Caco-2 (cell line): ENCODE measurements around the gene ADAMTS1. TPM values are rescaled to one million over a fixed set of nuclear protein-coding genes. Genes with fewer than 3 reads are reported as not detected.

Experiments
- BruUV-seq: library from RNA; stranded (reverse); fragments of 400-500 nt; replicated peaks from 2 replicates; lab custom pipeline; 2021; lab: Mats Ljungman, UMichigan
- CTCF ChIA-PET: fragments of 300-600 bp; sonication (Branson Sonifier 250); formaldehyde crosslinking; loops from one replicate; lab custom pipeline; 2022; ENCODE audit warnings: antibody characterized with exemption; lab: Charles Lee
- POLR2A ChIA-PET: fragments of 300-600 bp; sonication (Branson Sonifier 250); formaldehyde crosslinking; loops from one replicate; lab custom pipeline; 2022; ENCODE audit warnings: antibody characterized with exemption; lab: Charles Lee
- DNase-seq, 2 experiments: peaks; one replicate each; pipeline versions ENCODE4 v3.0.0 to v3.0.0-alpha.2; 2020 to 2022
- H3K27me3 ChIP-seq: replicated peaks from 2 replicates; pipeline ENCODE4 v1.6.0; 2011; ENCODE audit warnings: low read length; ENCODE audit not compliant: control insufficient read depth, insufficient read depth
- H3K36me3 ChIP-seq: 2 replicates; pipeline ENCODE4 v1.5.1; 2011; ENCODE audit warnings: low read length; ENCODE audit not compliant: control insufficient read depth, insufficient read depth
- H3K4me1 ChIP-seq: fragments of 250-450 bp; sonication (Bioruptor Pico); 2 replicates; pipeline ENCODE4 v1.5.1; 2020; ENCODE audit warnings: mild to moderate bottlenecking
- H3K4me3 ChIP-seq: 2 replicates; pipeline ENCODE4 v1.5.1; 2011; ENCODE audit warnings: low read depth, mild to moderate bottlenecking, control low read depth, low read length
- H3K9me3 ChIP-seq: fragments of 250-450 bp; sonication (Bioruptor Pico); 2 replicates; pipeline ENCODE4 v1.5.1; 2020; ENCODE audit warnings: mild to moderate bottlenecking, moderate library complexity
- H3K27ac Mint-ChIP-seq: one replicate; pipeline ENCODE4 v1.8.0; 2022; ENCODE audit warnings: mixed read lengths; ENCODE audit not compliant: unreplicated experiment
- H3K27me3 Mint-ChIP-seq: one replicate; pipeline ENCODE4 v1.8.0; 2022; ENCODE audit warnings: mixed read lengths; ENCODE audit not compliant: insufficient read depth, unreplicated experiment
- H3K36me3 Mint-ChIP-seq: one replicate; pipeline ENCODE4 v1.8.0; 2022; ENCODE audit warnings: mild to moderate bottlenecking, mixed read lengths; ENCODE audit not compliant: insufficient read depth, unreplicated experiment
- H3K4me1 Mint-ChIP-seq: one replicate; pipeline ENCODE4 v1.8.0; 2022; ENCODE audit warnings: low read depth, mixed read lengths; ENCODE audit not compliant: unreplicated experiment
- H3K4me3 Mint-ChIP-seq: one replicate; pipeline ENCODE4 v1.8.0; 2022; ENCODE audit warnings: mild to moderate bottlenecking, moderate library complexity, mixed read lengths; ENCODE audit not compliant: unreplicated experiment
- H3K9me3 Mint-ChIP-seq: one replicate; pipeline ENCODE4 v1.8.0; 2022; ENCODE audit warnings: mixed read lengths; ENCODE audit not compliant: unreplicated experiment
- intact Hi-C: fragments of 100-400 bp; cut with micrococcal nuclease; formaldehyde crosslinking; loops from one replicate; pipeline ENCODE4 v1.10.0; 2022; ENCODE audit not compliant: unreplicated experiment
- total RNA-seq: library from RNA; stranded (reverse); gene quantifications from 2 replicates; pipeline ENCODE4 v1.2.3, GENCODE V29; 2022
- TF ChIP-seq, protein P1 (sequence below), 2 experiments: fragments of 200-600 bp in 1 of 2; IDR thresholded peaks; 1 replicate in 1 of 2; 2 replicates in 1 of 2; pipeline versions ENCODE4 v1.5.1 to v1.8.0; 2011 to 2022; ENCODE audit warnings: antibody characterized with exemption in 1 of 2, control low read depth in 1 of 2, inconsistent platforms in 1 of 2, low read depth in 1 of 2, low read length in 1 of 2, mild to moderate bottlenecking in 1 of 2, moderate library complexity in 1 of 2; ENCODE audit not compliant: insufficient read depth in 1 of 2, severe bottlenecking in 1 of 2, unreplicated experiment in 1 of 2

ADAMTS1 gene
- total RNA-seq, 1 experiment from 2014 or later, result not detected

DNA sequence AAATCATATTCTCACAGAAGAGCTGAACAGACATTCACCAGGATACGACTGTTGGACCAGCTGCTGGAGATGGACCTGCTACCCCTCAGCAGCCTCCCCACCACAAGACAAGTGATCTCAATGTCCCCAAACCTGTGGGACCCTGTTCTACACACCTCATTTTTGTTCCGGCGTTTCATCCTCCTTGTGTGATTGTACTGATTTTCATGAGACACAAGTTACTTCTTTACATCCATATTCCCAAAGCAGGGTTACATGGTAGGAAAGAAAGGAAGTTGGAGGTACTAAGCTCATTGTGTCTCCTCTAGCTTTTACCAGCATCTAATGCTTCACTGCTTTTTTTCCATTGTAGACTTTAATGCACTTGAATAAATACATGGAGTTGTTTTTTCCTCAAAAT lies 8.7 kb downstream of the ADAMTS1 start:
- TF ChIP-seq, protein P1, sequence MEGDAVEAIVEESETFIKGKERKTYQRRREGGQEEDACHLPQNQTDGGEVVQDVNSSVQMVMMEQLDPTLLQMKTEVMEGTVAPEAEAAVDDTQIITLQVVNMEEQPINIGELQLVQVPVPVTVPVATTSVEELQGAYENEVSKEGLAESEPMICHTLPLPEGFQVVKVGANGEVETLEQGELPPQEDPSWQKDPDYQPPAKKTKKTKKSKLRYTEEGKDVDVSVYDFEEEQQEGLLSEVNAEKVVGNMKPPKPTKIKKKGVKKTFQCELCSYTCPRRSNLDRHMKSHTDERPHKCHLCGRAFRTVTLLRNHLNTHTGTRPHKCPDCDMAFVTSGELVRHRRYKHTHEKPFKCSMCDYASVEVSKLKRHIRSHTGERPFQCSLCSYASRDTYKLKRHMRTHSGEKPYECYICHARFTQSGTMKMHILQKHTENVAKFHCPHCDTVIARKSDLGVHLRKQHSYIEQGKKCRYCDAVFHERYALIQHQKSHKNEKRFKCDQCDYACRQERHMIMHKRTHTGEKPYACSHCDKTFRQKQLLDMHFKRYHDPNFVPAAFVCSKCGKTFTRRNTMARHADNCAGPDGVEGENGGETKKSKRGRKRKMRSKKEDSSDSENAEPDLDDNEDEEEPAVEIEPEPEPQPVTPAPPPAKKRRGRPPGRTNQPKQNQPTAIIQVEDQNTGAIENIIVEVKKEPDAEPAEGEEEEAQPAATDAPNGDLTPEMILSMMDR (IDR thresholded peaks at IDR 0.05; ENCODE audit: insufficient read depth in 1 of 2, low read depth in 1 of 2, low read length in 1 of 2, severe bottlenecking in 1 of 2, unreplicated experiment in 1 of 2), result no peak
- no peak overlapping the region for H3K27ac Mint-ChIP-seq
- Histone ChIP-seq H3K27me3 (no peaks in the 10 kb centered on the region), H3K4me1 (no peaks in the 10 kb centered on the region), H3K9me3 (no peaks in the 10 kb centered on the region), H3K36me3 (no peaks in the 10 kb centered on the region), H3K4me3 (no peak overlapping the region)
- intact Hi-C loops, result no loop called here
- no peak overlapping the region for H3K4me3 Mint-ChIP-seq
- DNase-seq, result no peak
- H3K9me3 Mint-ChIP-seq, result peaks cover 6% of the 10 kb centered on the region
- BruUV-seq, result no TSS peak
- CTCF ChIA-PET, result no interaction called here
- H3K36me3 Mint-ChIP-seq, result no peaks in the 10 kb centered on the region
- H3K27me3 Mint-ChIP-seq, result no peaks in the 10 kb centered on the region
- H3K4me1 Mint-ChIP-seq, result no peaks in the 10 kb centered on the region
- POLR2A ChIA-PET, result no interaction called here

- no peak for DNase-seq
- H3K27me3 Mint-ChIP-seq, result no peaks in the 10 kb centered on the region
- no peak overlapping the region for H3K27ac Mint-ChIP-seq
- no TSS peak for BruUV-seq
- no peaks in the 10 kb centered on the region for H3K4me1 Mint-ChIP-seq
- H3K9me3 Mint-ChIP-seq, result peaks cover 6% of the 10 kb centered on the region
- no peak overlapping the region for H3K4me3 ChIP-seq
- ChIA-PET CTCF (no interaction called here), POLR2A (no interaction called here)
- no peaks in the 10 kb centered on the region for H3K36me3 ChIP-seq
- no peaks in the 10 kb centered on the region for H3K27me3 ChIP-seq
- no peaks in the 10 kb centered on the region for H3K36me3 Mint-ChIP-seq
- H3K4me1 ChIP-seq, result no peaks in the 10 kb centered on the region
- intact Hi-C loops, result no loop called here
- no peak overlapping the region for H3K4me3 Mint-ChIP-seq
- no peaks in the 10 kb centered on the region for H3K9me3 ChIP-seq
- TF ChIP-seq, protein P1 (IDR thresholded peaks at IDR 0.05; ENCODE audit: insufficient read depth in 1 of 2, low read depth in 1 of 2, low read length in 1 of 2, severe bottlenecking in 1 of 2, unreplicated experiment in 1 of 2), result no peak
Observed at GRCh38 chr21:26835714-26836265, 9.4 kb downstream of the ADAMTS1 start.

DNA sequence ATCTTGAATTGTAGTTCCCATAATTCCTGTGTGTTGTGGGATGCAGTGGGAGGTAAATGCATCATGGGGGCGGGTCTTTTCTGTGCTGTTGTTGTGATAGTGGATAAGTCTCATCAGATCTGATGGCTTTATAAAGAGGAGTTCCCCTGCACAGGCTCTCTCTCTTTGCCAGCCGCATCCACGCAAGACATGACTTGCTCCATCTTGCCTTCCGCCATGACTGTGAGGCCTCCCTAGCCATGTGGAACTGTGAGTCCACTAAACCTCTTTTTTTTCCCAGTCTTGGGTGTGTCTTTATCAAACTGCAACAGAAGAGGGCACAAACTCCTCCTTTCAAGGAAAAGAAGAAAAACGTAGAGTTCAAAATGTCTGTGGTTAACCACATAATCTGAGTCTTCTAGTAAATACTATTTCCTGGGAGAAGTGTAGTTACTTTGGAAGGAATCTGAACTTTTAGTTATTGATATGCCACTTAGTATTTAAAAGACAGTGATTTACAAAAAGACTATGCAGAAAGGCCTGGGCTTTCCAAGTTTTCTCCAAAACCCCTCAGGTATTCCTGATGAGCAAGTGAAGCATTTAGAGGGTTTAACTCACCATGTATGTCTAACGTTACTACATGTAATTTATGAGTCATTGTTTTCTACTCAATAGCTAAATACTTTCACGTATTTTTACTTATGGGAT lies 10.0 kb downstream of the ADAMTS1 start:
- H3K9me3 Mint-ChIP-seq, result peaks cover 6% of the 10 kb centered on the region
- no TSS peak for BruUV-seq
- Histone ChIP-seq H3K4me1 (no peaks in the 10 kb centered on the region), H3K9me3 (no peaks in the 10 kb centered on the region), H3K27me3 (no peaks in the 10 kb centered on the region), H3K36me3 (no peaks in the 10 kb centered on the region), H3K4me3 (no peak overlapping the region)
- H3K36me3 Mint-ChIP-seq, result no peaks in the 10 kb centered on the region
- no peak overlapping the region for H3K27ac Mint-ChIP-seq
- POLR2A ChIA-PET, result no interaction called here
- no peaks in the 10 kb centered on the region for H3K27me3 Mint-ChIP-seq
- no peak for DNase-seq
- CTCF ChIA-PET, result no interaction called here
- no peak overlapping the region for H3K4me3 Mint-ChIP-seq
- intact Hi-C loops, result no loop called here
- TF ChIP-seq, protein P1 (IDR thresholded peaks at IDR 0.05; ENCODE audit: insufficient read depth in 1 of 2, low read depth in 1 of 2, low read length in 1 of 2, severe bottlenecking in 1 of 2, unreplicated experiment in 1 of 2), result no peak
- H3K4me1 Mint-ChIP-seq, result no peaks in the 10 kb centered on the region
